ENCODE results near the gene CDC42BPA.
A peak's percentile ranks its signal among the peaks of the same experiment; 100 is the strongest.

CDC42BPA gene, protein sequence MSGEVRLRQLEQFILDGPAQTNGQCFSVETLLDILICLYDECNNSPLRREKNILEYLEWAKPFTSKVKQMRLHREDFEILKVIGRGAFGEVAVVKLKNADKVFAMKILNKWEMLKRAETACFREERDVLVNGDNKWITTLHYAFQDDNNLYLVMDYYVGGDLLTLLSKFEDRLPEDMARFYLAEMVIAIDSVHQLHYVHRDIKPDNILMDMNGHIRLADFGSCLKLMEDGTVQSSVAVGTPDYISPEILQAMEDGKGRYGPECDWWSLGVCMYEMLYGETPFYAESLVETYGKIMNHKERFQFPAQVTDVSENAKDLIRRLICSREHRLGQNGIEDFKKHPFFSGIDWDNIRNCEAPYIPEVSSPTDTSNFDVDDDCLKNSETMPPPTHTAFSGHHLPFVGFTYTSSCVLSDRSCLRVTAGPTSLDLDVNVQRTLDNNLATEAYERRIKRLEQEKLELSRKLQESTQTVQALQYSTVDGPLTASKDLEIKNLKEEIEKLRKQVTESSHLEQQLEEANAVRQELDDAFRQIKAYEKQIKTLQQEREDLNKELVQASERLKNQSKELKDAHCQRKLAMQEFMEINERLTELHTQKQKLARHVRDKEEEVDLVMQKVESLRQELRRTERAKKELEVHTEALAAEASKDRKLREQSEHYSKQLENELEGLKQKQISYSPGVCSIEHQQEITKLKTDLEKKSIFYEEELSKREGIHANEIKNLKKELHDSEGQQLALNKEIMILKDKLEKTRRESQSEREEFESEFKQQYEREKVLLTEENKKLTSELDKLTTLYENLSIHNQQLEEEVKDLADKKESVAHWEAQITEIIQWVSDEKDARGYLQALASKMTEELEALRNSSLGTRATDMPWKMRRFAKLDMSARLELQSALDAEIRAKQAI (N-terminal part only)

DNA sequence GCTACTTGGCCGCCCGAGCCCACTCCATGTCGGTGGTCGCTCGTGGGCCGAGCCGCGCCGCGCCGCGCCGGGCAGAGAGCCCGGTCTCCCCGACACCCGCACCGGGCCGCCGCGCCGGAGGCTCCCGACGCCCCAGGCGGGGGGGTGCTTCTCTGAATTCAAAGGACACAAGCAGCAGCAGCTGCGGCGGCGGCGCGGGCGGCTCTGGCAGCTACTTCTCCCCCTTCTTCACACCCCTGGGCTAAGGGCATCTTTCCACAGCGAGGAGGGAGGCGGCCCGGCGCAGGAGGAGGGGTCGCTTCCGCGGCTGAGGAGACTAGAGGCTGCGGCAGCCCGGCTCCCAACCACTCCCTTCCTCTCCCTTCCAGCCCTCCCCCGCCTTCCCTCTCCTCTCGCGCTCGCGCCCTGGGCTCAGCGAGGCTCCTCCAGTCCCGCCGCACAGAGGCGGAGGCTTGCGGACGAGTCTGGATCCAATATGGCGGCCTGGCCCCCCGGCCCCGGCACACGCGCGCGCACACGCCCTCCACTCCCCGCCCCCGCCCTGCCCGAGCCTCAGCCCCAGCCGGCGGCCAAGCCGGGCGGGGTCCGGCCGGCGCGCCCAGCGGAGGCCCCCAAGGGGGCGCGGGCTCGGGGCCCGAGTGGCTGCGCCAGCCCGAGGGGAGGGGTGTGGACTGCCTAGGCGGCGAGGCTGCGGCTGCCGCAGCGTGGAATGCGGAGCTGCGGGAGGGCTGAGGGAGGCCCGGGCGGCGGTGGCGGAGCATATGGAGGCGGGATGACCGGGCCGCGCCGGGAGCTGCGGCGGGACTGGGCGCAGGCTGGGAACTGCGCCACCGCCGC lies at the start of gene CDC42BPA:
Gene CDC42BPA, minus strand, starts transcription at position 477 of the 837 bp plus-strand sequence. CDS start 1,310 bp downstream, outside the sequence.
- peak within 1 kb of the TSS; percentile 93 for H3K27ac ChIP-seq (ENCODE audit: low read depth, low read length)
- H3K9ac ChIP-seq (ENCODE audit: low read length), result peak within 1 kb of the TSS; percentile 80
- H3K4me1 ChIP-seq (ENCODE audit: control insufficient read depth, insufficient read depth, low read length), result no peaks in the 10 kb centered on the region
- no peaks in the 10 kb centered on the region for H3K27me3 ChIP-seq (ENCODE audit: control insufficient read depth, insufficient read depth, low read length)
- no peaks in the 10 kb centered on the region for H3K36me3 ChIP-seq (ENCODE audit: control insufficient read depth, insufficient read depth, low read length)
- H3K4me3 ChIP-seq (ENCODE audit: low read length), result peak within 1 kb of the TSS; percentile 93

DNA sequence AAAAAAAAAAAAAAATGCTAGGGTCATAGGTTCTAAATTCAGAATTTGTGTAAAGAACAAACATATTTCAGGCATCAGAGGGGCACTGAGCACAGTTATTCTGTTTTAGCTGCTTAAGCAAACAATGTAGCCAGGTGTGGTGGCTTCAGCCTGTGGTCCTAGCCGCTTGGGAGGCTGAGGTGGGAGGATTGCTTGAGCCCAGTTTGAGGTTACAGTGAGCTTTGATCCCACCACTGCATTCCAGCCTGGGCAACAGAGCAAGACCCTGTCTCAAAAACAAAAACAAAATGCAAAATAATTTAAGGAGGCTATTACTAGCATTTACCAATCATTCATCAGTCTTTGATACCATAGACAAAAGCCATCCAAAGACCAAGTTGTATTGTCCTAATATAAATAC lies 49.7 kb upstream of the CDC42BPA start:
- H3K27ac ChIP-seq (ENCODE audit: low read depth, low read length), result no peak overlapping the region
- H3K4me3 ChIP-seq (ENCODE audit: low read length), result no peak overlapping the region
- no peaks in the 10 kb centered on the region for H3K36me3 ChIP-seq (ENCODE audit: control insufficient read depth, insufficient read depth, low read length)
- H3K27me3 ChIP-seq (ENCODE audit: control insufficient read depth, insufficient read depth, low read length), result no peaks in the 10 kb centered on the region
- H3K9ac ChIP-seq (ENCODE audit: low read length), result no peak overlapping the region
- H3K4me1 ChIP-seq (ENCODE audit: control insufficient read depth, insufficient read depth, low read length), result no peaks in the 10 kb centered on the region

DNA sequence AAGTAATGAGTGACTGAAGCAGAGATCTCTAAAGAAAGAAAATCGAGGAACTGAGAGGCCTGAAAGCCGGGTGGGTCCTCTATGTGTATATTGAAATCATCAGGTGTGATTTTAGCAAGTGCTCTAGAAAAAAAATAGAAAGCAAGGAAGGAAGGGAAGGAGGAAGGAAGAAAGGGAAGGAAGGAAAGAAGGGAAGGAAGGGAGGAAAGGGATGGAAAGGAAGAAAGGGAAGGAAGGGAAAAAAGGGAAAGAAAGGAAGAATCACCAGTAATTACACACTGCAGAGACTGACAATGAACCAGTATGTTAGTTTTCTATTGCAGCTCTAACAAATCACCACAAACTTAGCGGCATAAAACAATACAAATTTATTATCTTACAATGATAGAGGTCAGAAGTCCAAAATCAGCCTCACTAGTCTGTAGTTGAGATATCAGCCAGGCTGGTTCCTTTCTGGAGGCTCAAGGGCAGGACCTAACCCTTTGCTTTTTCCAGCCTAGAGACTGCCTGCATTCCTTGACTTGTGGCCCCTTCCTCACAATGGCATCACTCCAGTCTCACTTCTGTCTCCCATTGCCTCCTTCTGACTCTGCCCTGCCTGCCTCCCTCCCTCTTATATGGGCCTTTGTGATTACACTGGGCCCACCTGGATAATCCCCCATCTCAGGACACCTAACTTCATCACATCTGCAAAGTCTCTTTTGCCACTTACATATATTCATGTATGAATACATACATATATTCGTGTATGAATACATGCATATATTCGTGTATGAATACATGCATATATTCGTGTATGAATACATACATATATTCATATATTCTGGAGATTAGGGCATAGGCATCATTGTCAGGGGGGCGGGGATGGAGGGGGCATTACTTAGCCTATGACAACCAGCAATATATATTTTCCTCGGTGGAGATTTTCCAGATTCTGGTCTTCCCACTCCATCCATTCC lies 47.5 kb upstream of the CDC42BPA start:
- Histone ChIP-seq H3K27ac (ENCODE audit: low read depth, low read length) (no peak overlapping the region), H3K36me3 (ENCODE audit: control insufficient read depth, insufficient read depth, low read length) (no peaks in the 10 kb centered on the region), H3K9ac (ENCODE audit: low read length) (no peak overlapping the region)

DNA sequence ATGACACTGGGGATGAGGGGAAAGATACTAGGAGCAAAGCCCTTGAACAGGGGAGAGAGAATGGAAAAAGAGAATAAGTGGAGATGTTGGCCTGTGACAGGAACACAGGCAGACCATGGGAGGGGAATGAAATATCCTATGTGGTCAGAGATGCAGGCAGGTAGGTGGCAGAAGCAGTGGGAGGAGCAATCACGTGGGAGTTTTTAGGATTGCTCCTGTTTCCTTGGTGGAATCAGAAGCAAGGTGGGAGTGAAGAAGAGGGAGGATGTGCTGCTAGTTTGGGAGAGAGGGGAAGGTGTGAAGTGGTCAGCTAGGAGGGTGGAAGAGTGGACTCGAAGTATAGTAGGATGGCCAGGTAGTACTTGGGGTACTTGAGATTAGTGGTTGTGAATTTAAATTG lies 46.4 kb upstream of the CDC42BPA start:
- H3K4me3 ChIP-seq (ENCODE audit: low read length), result no peak overlapping the region
- no peaks in the 10 kb centered on the region for H3K27me3 ChIP-seq (ENCODE audit: control insufficient read depth, insufficient read depth, low read length)
- no peak overlapping the region for H3K27ac ChIP-seq (ENCODE audit: low read depth, low read length)
- H3K9ac ChIP-seq (ENCODE audit: low read length), result no peak overlapping the region
- no peaks in the 10 kb centered on the region for H3K4me1 ChIP-seq (ENCODE audit: control insufficient read depth, insufficient read depth, low read length)
- no peaks in the 10 kb centered on the region for H3K36me3 ChIP-seq (ENCODE audit: control insufficient read depth, insufficient read depth, low read length)

More for the DNA sequence above, 47.5 kb upstream of the CDC42BPA start:
- no peaks in the 10 kb centered on the region for H3K27me3 ChIP-seq (ENCODE audit: control insufficient read depth, insufficient read depth, low read length)
- H3K4me1 ChIP-seq (ENCODE audit: control insufficient read depth, insufficient read depth, low read length), result no peaks in the 10 kb centered on the region
- no peak overlapping the region for H3K4me3 ChIP-seq (ENCODE audit: low read length)

DNA sequence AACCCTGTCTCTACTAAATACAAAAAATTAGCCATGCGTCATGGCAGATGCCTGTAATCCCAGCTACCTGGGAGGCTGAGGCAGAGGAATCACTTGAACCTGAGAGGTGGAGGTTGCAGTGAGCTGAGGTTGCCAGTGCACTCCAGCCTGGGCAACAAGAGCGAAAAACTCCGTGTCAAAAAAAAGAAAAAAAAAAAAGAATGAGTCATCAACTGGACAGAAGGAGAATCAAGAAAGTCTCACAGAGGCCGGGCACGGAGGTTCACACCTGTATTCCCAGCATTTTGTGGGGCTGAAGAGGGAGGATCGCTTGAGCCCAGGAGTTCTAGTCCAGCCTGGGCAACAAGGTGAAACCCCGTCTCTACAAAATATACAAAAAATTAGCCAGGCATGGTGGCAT lies 45.5 kb upstream of the CDC42BPA start:
- Histone ChIP-seq H3K36me3 (ENCODE audit: control insufficient read depth, insufficient read depth, low read length) (no peaks in the 10 kb centered on the region), H3K4me1 (ENCODE audit: control insufficient read depth, insufficient read depth, low read length) (no peaks in the 10 kb centered on the region), H3K27ac (ENCODE audit: low read depth, low read length) (no peak overlapping the region), H3K4me3 (ENCODE audit: low read length) (no peak overlapping the region), H3K9ac (ENCODE audit: low read length) (no peak overlapping the region), H3K27me3 (ENCODE audit: control insufficient read depth, insufficient read depth, low read length) (no peaks in the 10 kb centered on the region)

DNA sequence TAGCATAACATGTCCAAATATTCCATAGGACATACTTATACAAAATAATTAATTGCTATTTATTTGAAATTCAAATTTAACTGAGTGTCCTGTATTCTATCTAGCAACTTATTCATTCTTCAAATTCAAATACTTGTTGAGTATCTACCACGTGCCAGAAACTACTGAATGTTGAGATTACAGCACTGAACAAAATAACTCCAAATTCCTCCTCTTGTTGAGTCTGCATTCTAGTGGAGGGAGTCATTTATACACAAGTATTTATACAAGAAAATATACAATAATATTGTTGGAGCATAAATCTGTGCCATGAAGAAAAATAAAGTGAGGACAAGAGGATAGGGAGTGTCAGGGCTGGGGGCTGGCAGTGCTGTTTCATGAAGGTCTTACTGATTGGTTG lies 43.7 kb upstream of the CDC42BPA start:
- H3K36me3 ChIP-seq (ENCODE audit: control insufficient read depth, insufficient read depth, low read length), result no peaks in the 10 kb centered on the region
- no peak overlapping the region for H3K9ac ChIP-seq (ENCODE audit: low read length)
- no peak overlapping the region for H3K4me3 ChIP-seq (ENCODE audit: low read length)
- H3K4me1 ChIP-seq (ENCODE audit: control insufficient read depth, insufficient read depth, low read length), result no peaks in the 10 kb centered on the region
- no peaks in the 10 kb centered on the region for H3K27me3 ChIP-seq (ENCODE audit: control insufficient read depth, insufficient read depth, low read length)
- no peak overlapping the region for H3K27ac ChIP-seq (ENCODE audit: low read depth, low read length)

DNA sequence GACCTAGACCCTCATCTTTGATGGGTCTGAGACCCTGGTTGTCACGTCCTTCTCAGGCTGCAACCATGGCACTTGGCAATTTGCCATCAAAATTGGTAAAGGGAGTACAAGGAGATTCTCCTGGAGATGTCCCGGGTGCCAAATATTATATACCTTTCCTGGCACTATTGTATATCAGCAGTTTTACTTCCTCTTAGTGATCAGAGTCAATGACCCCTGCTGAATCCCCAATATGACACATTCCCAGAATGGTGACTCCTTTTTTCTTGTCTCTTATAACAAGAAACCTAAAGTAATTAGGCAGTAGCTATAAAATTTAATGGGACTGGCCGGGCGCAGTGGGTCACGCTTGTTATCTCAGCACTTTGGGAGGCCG lies 39.6 kb upstream of the CDC42BPA start:
- Histone ChIP-seq H3K36me3 (ENCODE audit: control insufficient read depth, insufficient read depth, low read length) (no peaks in the 10 kb centered on the region), H3K4me1 (ENCODE audit: control insufficient read depth, insufficient read depth, low read length) (no peaks in the 10 kb centered on the region), H3K4me3 (ENCODE audit: low read length) (no peak overlapping the region), H3K27me3 (ENCODE audit: control insufficient read depth, insufficient read depth, low read length) (no peaks in the 10 kb centered on the region), H3K27ac (ENCODE audit: low read depth, low read length) (no peak overlapping the region), H3K9ac (ENCODE audit: low read length) (no peak overlapping the region)

DNA sequence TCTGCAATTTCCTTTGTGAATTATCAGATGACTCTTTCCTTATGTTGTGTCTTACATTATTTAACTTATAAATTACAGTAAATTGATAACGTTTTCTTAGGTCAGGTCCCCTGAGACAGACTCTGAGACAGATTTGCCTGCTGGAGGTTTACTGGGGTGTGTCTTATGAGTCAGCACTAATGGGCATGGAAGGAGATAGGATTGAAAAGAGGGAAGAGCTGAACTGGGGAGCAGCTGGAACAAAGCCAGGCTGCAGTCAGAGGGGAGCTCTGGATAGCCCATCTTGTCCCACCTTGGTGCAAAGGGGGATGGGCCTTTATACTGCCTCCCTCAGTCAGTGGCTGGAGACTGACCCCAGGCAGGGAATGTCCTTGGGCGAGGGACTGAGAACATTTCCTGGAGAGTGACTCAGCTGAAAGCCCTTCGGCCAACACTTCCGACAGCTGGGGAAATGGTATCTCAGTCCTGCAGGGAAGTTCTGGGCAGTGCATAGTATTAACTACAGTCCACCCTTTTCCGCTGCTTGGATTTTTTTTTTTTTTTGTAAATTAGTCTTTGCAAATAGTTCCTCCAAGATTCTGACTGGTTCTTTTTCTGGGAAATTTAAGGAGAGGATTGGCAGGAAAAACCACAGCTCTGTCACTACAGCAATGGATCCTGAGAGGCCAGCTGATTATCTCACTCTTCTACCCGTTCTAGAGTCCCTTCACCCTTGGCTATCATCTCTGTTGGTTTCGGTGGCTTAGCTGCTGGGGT lies 39.1 kb upstream of the CDC42BPA start:
- H3K4me3 ChIP-seq (ENCODE audit: low read length), result no peak overlapping the region
- no peaks in the 10 kb centered on the region for H3K36me3 ChIP-seq (ENCODE audit: control insufficient read depth, insufficient read depth, low read length)
- H3K27me3 ChIP-seq (ENCODE audit: control insufficient read depth, insufficient read depth, low read length), result no peaks in the 10 kb centered on the region
- no peak overlapping the region for H3K9ac ChIP-seq (ENCODE audit: low read length)
- H3K27ac ChIP-seq (ENCODE audit: low read depth, low read length), result no peak overlapping the region
- H3K4me1 ChIP-seq (ENCODE audit: control insufficient read depth, insufficient read depth, low read length), result no peaks in the 10 kb centered on the region

DNA sequence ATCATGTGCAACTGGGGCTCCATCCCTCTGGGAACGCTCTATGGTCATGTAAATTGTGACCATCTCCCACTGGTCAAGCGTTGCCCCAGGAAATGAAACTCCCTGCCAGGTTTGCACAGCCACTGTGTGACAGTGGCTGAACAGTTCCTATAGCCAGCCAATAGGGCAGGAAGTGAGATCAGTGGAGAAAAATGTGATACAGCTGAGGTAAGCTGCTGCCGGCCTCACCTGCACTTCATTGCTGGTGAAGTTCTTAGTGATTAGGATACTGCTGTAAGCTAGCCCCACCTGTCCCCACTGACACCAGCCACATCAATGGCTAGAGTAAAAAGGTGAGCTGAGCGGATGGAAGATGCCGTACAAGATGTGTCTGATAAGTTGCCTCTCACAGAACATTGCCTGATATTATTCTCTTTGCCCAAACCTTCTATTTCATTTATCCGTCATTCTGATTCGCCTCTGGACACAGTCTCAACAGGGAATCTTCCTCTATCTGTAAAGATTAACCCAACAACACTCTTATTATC lies 38.4 kb upstream of the CDC42BPA start:
- H3K36me3 ChIP-seq (ENCODE audit: control insufficient read depth, insufficient read depth, low read length), result no peaks in the 10 kb centered on the region
- no peak overlapping the region for H3K9ac ChIP-seq (ENCODE audit: low read length)
- H3K27ac ChIP-seq (ENCODE audit: low read depth, low read length), result no peak overlapping the region

DNA sequence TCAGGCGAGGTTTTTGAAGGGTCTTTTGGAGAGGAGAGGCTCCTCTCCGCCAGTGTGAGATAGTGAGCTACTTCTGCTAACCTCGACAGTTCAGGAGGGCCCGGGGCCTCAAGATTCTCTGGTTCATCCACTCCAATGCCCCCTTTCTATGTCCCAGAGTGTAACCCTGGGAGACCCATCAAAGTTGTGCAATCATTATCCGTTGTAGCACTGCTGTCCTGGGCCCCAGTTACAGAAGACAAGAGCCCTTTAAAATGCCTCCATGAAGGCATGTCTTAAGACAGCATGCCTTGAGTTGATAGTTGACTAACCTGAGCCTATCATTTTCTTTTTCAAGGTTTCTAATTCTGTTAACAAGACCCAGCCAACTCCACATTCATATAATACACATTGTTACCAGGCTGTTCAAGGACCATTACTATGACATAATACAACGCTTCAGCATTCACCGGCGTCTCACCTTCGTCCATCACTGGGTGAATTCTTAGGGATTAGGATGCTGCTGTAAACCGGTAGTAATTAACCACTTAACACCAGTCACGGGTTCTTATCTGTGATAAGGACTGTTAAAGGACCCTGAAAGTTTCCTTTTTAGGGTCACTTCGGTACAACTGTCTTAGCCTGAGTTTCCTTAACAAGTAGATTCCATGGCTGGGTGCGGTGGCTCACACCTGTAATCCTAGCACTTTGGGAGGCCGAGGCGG lies 37.4 kb upstream of the CDC42BPA start:
- Histone ChIP-seq H3K36me3 (ENCODE audit: control insufficient read depth, insufficient read depth, low read length) (no peaks in the 10 kb centered on the region), H3K27ac (ENCODE audit: low read depth, low read length) (no peak overlapping the region), H3K27me3 (ENCODE audit: control insufficient read depth, insufficient read depth, low read length) (no peaks in the 10 kb centered on the region), H3K4me3 (ENCODE audit: low read length) (no peak overlapping the region), H3K4me1 (ENCODE audit: control insufficient read depth, insufficient read depth, low read length) (no peaks in the 10 kb centered on the region), H3K9ac (ENCODE audit: low read length) (no peak overlapping the region)

More for the DNA sequence above, 38.4 kb upstream of the CDC42BPA start:
- H3K4me3 ChIP-seq (ENCODE audit: low read length), result no peak overlapping the region
- H3K27me3 ChIP-seq (ENCODE audit: control insufficient read depth, insufficient read depth, low read length), result no peaks in the 10 kb centered on the region
- H3K4me1 ChIP-seq (ENCODE audit: control insufficient read depth, insufficient read depth, low read length), result no peaks in the 10 kb centered on the region

All from rectal smooth muscle tissue (tissue), 1 donor.